Nephron progenitor cell (in vitro differentiated cells): ENCODE data around the gene EEF1A2.

Experiments
- DNase-seq: peaks from one replicate; pipeline ENCODE4 v3.0.0; 2021
- H3K27ac Mint-ChIP-seq: 2 replicates; pipeline ENCODE4 v1.8.0; 2021; ENCODE audit warnings: mild to moderate bottlenecking, moderate library complexity, mixed read lengths
- H3K27me3 Mint-ChIP-seq: 2 replicates; pipeline ENCODE4 v1.8.0; 2021; ENCODE audit warnings: mild to moderate bottlenecking, low read depth, mixed read lengths; ENCODE audit not compliant: poor library complexity
- H3K36me3 Mint-ChIP-seq: 2 replicates; pipeline ENCODE4 v1.8.0; 2021; ENCODE audit warnings: low read depth, mixed read lengths
- H3K4me1 Mint-ChIP-seq: 2 replicates; pipeline ENCODE4 v1.8.0; 2021; ENCODE audit warnings: mixed read lengths
- H3K4me3 Mint-ChIP-seq: 2 replicates; pipeline ENCODE4 v1.8.0; 2021; ENCODE audit warnings: mild to moderate bottlenecking, moderate library complexity, mixed read lengths
- H3K9me3 Mint-ChIP-seq: 2 replicates; pipeline ENCODE4 v1.8.0; 2021; ENCODE audit warnings: mild to moderate bottlenecking, moderate library complexity, mixed read lengths
- CTCF ChIP-seq: fragments of 200-600 bp; sonication (generic); IDR thresholded peaks from 2 replicates; pipeline ENCODE4 v1.5.0; 2021; ENCODE audit warnings: antibody characterized with exemption

The EEF1A2 gene

GRCh38 chr20:63529861-63530787 is 31.2 kb upstream of the EEF1A2 start:
- TF ChIP-seq CTCF, result no peak
- no peak overlapping the region for H3K27ac Mint-ChIP-seq
- H3K9me3 Mint-ChIP-seq, result no peaks in the 10 kb centered on the region
- H3K27me3 Mint-ChIP-seq, result peaks cover 4% of the 10 kb centered on the region
- no peak for DNase-seq
- H3K4me3 Mint-ChIP-seq, result no peak overlapping the region
- H3K4me1 Mint-ChIP-seq, result peaks cover 28% of the 10 kb centered on the region
- no peaks in the 10 kb centered on the region for H3K36me3 Mint-ChIP-seq

DNA sequence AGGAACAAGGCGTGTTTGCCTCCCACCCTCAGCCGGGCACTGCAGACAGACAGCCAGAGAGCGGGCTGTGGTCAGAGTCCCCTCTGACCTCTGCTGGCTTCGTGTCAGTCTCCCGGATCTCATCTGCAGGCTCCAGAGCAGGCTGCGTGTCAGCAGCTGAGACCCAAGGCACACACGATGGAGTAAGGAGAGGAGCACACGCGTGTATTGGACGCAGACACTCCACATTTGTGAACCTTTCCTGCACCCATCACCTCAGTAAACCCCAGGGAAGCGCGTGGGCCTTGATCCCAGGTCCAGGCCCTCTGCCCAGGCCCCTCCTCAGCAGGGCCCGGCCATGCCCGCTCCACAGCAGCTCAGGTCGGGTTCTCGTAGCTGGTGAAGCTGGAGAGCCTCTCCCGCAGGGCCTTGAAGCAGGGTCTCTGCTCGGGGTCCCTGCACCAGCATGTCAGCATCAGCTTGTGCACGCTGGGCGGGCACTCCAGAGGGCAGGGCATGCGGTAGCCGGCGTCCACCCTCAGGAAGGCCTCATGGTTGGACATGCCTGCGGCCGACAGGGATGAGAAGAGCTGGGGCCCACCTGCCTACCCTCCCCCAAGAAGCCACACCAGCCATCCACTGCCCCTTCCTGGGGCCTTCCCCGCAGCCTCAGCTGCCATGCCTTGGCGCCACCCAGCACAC is 30.4 kb upstream of the EEF1A2 start:
- H3K4me3 Mint-ChIP-seq, result no peak overlapping the region
- no peak for TF ChIP-seq CTCF
- DNase-seq, result no peak
- H3K27me3 Mint-ChIP-seq, result peaks cover 4% of the 10 kb centered on the region
- no peak overlapping the region for H3K27ac Mint-ChIP-seq
- H3K9me3 Mint-ChIP-seq, result no peaks in the 10 kb centered on the region
- peaks cover 4% of the 10 kb centered on the region for H3K36me3 Mint-ChIP-seq
- peaks cover 36% of the 10 kb centered on the region for H3K4me1 Mint-ChIP-seq

GRCh38 chr20:63527184-63527583 is 28.3 kb upstream of the EEF1A2 start:
- peaks cover 23% of the 10 kb centered on the region for H3K36me3 Mint-ChIP-seq
- peaks cover 4% of the 10 kb centered on the region for H3K27me3 Mint-ChIP-seq
- TF ChIP-seq CTCF, result no peak
- no peak overlapping the region for H3K27ac Mint-ChIP-seq
- H3K4me1 Mint-ChIP-seq, result peaks cover 47% of the 10 kb centered on the region
- no peak overlapping the region for H3K4me3 Mint-ChIP-seq
- peaks cover 3% of the 10 kb centered on the region for H3K9me3 Mint-ChIP-seq
- no peak for DNase-seq

DNA sequence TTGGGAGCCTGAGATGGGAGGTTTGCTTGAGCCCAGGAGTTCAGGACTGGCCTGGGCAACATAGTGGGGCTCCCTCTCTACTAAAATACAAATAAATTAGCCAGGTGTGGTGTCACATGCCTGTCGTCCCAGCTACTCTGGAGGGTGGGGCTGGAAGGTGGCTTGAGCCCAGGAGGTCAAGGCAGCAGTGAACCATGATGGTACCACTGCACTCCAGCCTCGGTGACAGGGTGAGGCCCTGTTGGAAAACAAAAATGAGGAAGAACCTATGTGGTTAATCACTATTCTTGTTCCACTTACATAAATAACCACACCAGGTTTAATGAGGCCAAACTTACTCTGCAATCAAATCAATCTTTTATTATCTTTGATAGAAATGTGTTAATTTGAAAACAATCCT is 27.1 kb upstream of the EEF1A2 start:
- TF ChIP-seq CTCF, result no peak
- no peak for DNase-seq
- H3K27me3 Mint-ChIP-seq, result peaks cover 4% of the 10 kb centered on the region
- peaks cover 45% of the 10 kb centered on the region for H3K4me1 Mint-ChIP-seq
- H3K36me3 Mint-ChIP-seq, result peaks cover 23% of the 10 kb centered on the region
- no peak overlapping the region for H3K27ac Mint-ChIP-seq
- H3K4me3 Mint-ChIP-seq, result no peak overlapping the region
- peaks cover 3% of the 10 kb centered on the region for H3K9me3 Mint-ChIP-seq

DNA sequence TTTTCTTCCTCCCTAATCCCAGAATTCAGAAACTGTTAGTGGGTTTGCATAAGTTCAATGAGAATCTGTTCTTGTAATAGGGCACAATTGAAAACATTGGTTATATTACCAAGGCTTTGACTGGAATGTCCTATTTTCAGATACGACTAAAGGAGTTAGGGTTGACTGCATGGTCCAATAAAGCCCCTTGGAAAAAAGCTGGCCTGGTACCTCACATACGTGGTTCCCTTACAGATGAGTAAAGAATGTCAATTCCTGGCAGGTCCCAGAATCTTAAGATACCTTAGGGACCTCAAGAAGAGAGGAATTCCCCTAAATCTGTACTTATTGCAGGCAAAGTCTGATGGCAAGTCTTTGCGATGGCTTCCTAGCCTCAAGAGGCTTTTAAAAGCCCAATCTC is 26.3 kb upstream of the EEF1A2 start:
- Mint-ChIP-seq H3K36me3 (peaks cover 23% of the 10 kb centered on the region), H3K27ac (no peak overlapping the region), H3K4me3 (no peak overlapping the region), H3K4me1 (peaks cover 45% of the 10 kb centered on the region), H3K9me3 (peaks cover 3% of the 10 kb centered on the region), H3K27me3 (peaks cover 4% of the 10 kb centered on the region)
- no peak for TF ChIP-seq CTCF
- DNase-seq, result no peak
